ENCODE data around the gene ERVK3-1. TPM values are rescaled to one million over a fixed set of nuclear protein-coding genes. Genes with fewer than 3 reads are reported as not detected.

Gene ERVK3-1
- polyA plus RNA-seq, 1 donor from 2014 or later: 141 TPM

- Histone ChIP-seq H3K79me2 (replicated peaks; ENCODE audit: insufficient read depth, low read length) (no peaks in the 10 kb centered on the region), H3K9me2 (ENCODE audit: insufficient read depth, low read length) (no peaks in the 10 kb centered on the region), H3K36me3 (ENCODE audit: insufficient read depth, low read length) (peaks cover 20% of the 10 kb centered on the region), H3K4me2 (ENCODE audit: low read length) (no peak overlapping the region), H2AFZ (ENCODE audit: low read depth, low read length) (no peak overlapping the region), H3K4me3 (ENCODE audit: low read length) (no peak overlapping the region), H3K27me3 (ENCODE audit: insufficient read depth, low read depth, low read length) (no peaks in the 10 kb centered on the region), H3K27ac (ENCODE audit: low read length) (no peak overlapping the region), H4K20me1 (ENCODE audit: insufficient read depth) (no peaks in the 10 kb centered on the region), H3K9me3 (ENCODE audit: low read length) (peaks cover 70% of the 10 kb centered on the region), H3F3A (ENCODE audit: insufficient read depth, low read length, poor library complexity, severe bottlenecking) (no peaks in the 10 kb centered on the region), H3K9ac (ENCODE audit: low read length) (no peak overlapping the region)
- TF ChIP-seq, protein P1, sequence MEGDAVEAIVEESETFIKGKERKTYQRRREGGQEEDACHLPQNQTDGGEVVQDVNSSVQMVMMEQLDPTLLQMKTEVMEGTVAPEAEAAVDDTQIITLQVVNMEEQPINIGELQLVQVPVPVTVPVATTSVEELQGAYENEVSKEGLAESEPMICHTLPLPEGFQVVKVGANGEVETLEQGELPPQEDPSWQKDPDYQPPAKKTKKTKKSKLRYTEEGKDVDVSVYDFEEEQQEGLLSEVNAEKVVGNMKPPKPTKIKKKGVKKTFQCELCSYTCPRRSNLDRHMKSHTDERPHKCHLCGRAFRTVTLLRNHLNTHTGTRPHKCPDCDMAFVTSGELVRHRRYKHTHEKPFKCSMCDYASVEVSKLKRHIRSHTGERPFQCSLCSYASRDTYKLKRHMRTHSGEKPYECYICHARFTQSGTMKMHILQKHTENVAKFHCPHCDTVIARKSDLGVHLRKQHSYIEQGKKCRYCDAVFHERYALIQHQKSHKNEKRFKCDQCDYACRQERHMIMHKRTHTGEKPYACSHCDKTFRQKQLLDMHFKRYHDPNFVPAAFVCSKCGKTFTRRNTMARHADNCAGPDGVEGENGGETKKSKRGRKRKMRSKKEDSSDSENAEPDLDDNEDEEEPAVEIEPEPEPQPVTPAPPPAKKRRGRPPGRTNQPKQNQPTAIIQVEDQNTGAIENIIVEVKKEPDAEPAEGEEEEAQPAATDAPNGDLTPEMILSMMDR (IDR thresholded peaks at IDR 0.05; ENCODE audit: poor library complexity, severe bottlenecking): no peak
- TF ChIP-seq TAF1 (IDR thresholded peaks at IDR 0.05; ENCODE audit: low read depth) (no peak), MXI1 (conservative IDR thresholded peaks at IDR 0.05; ENCODE audit: poor library complexity, severe bottlenecking) (no peak), POLR2AphosphoS5 (IDR thresholded peaks at IDR 0.05) (no peak), SMC3 (conservative IDR thresholded peaks at IDR 0.05; ENCODE audit: poor library complexity) (no peak), RAD21 (conservative IDR thresholded peaks at IDR 0.05) (no peak), REST (IDR thresholded peaks at IDR 0.05; ENCODE audit: borderline replicate concordance) (no peak), EZH2 (IDR thresholded peaks at IDR 0.05; ENCODE audit: borderline replicate concordance, insufficient read depth, low read length, poor library complexity, severe bottlenecking) (no peak), EP300 (conservative IDR thresholded peaks at IDR 0.05; ENCODE audit: poor library complexity, severe bottlenecking) (no peak)
Measured at GRCh38 chr19:58262922-58263296, 42.3 kb upstream of the ERVK3-1 start.

DNA sequence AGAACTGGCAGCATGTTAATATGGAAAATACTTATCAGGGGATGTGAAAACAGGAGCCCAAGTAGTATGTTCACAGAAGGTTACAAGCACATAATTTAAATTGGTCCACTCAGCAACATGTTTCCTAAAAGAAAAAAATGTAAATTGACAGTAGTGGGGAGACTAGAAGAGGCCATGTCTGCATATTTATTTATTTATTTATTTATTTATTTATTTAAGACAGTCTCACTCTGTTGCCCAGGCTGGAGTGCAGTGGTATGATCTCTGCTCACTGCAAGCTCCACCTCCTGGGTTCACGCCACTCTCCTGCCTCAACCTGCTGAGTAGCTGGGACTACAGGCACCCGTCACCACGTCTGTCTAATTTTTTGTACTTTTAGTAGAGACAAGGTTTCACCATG, 40.1 kb upstream of the ERVK3-1 start:
- no peaks in the 10 kb centered on the region for H3F3A ChIP-seq (ENCODE audit: insufficient read depth, low read length, poor library complexity, severe bottlenecking)
- H3K27ac ChIP-seq (ENCODE audit: low read length): no peak overlapping the region
- H3K9me2 ChIP-seq (ENCODE audit: insufficient read depth, low read length): no peaks in the 10 kb centered on the region
- H3K36me3 ChIP-seq (ENCODE audit: insufficient read depth, low read length): peaks cover 20% of the 10 kb centered on the region
- H3K9me3 ChIP-seq (ENCODE audit: low read length): peaks cover 57% of the 10 kb centered on the region
- no peak overlapping the region for H2AFZ ChIP-seq (ENCODE audit: low read depth, low read length)
- TF ChIP-seq POLR2AphosphoS5 (IDR thresholded peaks at IDR 0.05): no peak
- no peak overlapping the region for H3K4me3 ChIP-seq (ENCODE audit: low read length)
- H3K4me2 ChIP-seq (ENCODE audit: low read length): no peak overlapping the region
- no peaks in the 10 kb centered on the region for H3K79me2 ChIP-seq (replicated peaks; ENCODE audit: insufficient read depth, low read length)
- no peaks in the 10 kb centered on the region for H4K20me1 ChIP-seq (ENCODE audit: insufficient read depth)
- H3K9ac ChIP-seq (ENCODE audit: low read length): no peak overlapping the region
- no peaks in the 10 kb centered on the region for H3K27me3 ChIP-seq (ENCODE audit: insufficient read depth, low read depth, low read length)

GRCh38 chr19:58268344-58268743, 36.8 kb upstream of the ERVK3-1 start:
- TF ChIP-seq RAD21 (conservative IDR thresholded peaks at IDR 0.05) (no peak), MXI1 (conservative IDR thresholded peaks at IDR 0.05; ENCODE audit: poor library complexity, severe bottlenecking) (no peak), SMC3 (conservative IDR thresholded peaks at IDR 0.05; ENCODE audit: poor library complexity) (no peak), POLR2AphosphoS5 (IDR thresholded peaks at IDR 0.05) (no peak), TAF1 (IDR thresholded peaks at IDR 0.05; ENCODE audit: low read depth) (no peak), EZH2 (IDR thresholded peaks at IDR 0.05; ENCODE audit: borderline replicate concordance, insufficient read depth, low read length, poor library complexity, severe bottlenecking) (no peak)
- TF ChIP-seq, protein P1 (IDR thresholded peaks at IDR 0.05; ENCODE audit: poor library complexity, severe bottlenecking): no peak
- Histone ChIP-seq H3K27me3 (ENCODE audit: insufficient read depth, low read depth, low read length) (no peaks in the 10 kb centered on the region), H3F3A (ENCODE audit: insufficient read depth, low read length, poor library complexity, severe bottlenecking) (no peaks in the 10 kb centered on the region), H3K4me3 (ENCODE audit: low read length) (no peak overlapping the region), H3K9ac (ENCODE audit: low read length) (no peak overlapping the region), H4K20me1 (ENCODE audit: insufficient read depth) (no peaks in the 10 kb centered on the region), H3K79me2 (replicated peaks; ENCODE audit: insufficient read depth, low read length) (no peaks in the 10 kb centered on the region), H3K27ac (ENCODE audit: low read length) (no peak overlapping the region), H3K36me3 (ENCODE audit: insufficient read depth, low read length) (no peaks in the 10 kb centered on the region), H3K9me2 (ENCODE audit: insufficient read depth, low read length) (no peaks in the 10 kb centered on the region), H3K9me3 (ENCODE audit: low read length) (peaks cover 31% of the 10 kb centered on the region), H3K4me2 (ENCODE audit: low read length) (no peak overlapping the region), H2AFZ (ENCODE audit: low read depth, low read length) (no peak overlapping the region)
